Measurements from ENCODE around the gene MSI2.

DNA sequence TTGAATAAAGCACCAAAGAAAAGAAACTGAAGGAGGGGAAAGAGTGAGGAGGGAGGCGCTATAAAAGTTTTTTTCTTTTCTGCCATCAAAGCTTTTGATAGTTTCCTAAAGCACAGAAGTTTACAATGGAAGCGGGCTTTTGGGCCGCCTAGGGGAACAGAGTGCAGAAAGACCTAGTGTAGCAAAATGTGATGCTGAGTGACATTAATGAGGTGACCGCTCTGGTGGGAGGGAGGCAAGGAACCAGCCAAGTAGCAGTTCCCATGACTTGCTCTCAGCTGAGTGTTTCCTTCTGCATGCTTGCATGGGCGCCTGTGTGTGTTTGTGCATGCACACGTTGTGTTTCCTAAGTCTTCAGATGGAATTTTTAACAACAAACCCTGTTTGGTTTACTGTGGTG is 15.5 kb downstream of the MSI2 start:
- TF ChIP-seq, protein P1, sequence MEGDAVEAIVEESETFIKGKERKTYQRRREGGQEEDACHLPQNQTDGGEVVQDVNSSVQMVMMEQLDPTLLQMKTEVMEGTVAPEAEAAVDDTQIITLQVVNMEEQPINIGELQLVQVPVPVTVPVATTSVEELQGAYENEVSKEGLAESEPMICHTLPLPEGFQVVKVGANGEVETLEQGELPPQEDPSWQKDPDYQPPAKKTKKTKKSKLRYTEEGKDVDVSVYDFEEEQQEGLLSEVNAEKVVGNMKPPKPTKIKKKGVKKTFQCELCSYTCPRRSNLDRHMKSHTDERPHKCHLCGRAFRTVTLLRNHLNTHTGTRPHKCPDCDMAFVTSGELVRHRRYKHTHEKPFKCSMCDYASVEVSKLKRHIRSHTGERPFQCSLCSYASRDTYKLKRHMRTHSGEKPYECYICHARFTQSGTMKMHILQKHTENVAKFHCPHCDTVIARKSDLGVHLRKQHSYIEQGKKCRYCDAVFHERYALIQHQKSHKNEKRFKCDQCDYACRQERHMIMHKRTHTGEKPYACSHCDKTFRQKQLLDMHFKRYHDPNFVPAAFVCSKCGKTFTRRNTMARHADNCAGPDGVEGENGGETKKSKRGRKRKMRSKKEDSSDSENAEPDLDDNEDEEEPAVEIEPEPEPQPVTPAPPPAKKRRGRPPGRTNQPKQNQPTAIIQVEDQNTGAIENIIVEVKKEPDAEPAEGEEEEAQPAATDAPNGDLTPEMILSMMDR (IDR thresholded peaks at IDR 0.05), result no peak
- no peak for TF ChIP-seq POLR2A (IDR thresholded peaks at IDR 0.05)
